WTC11 (cell line): ENCODE data around the gene PRSS53. TPM values are rescaled to one million over a fixed set of nuclear protein-coding genes. Genes with fewer than 3 reads are reported as not detected.

Experiments used
- ATAC-seq: fragments of 200-7000 bp; cut with Tn5 transposase; 2 replicates; pipeline ENCODE4 v1.10.0; 2021; ENCODE audit warnings: mild to moderate bottlenecking, moderate library complexity
- CTCF ChIA-PET: fragments of 300-600 bp; sonication (Branson Sonifier 250); formaldehyde crosslinking; loops from one replicate; lab custom pipeline; 2021; ENCODE audit warnings: antibody characterized with exemption; lab: Charles Lee
- POLR2A ChIA-PET: fragments of 350-600 bp; sonication (Branson Sonifier 250); formaldehyde crosslinking; loops from one replicate; lab custom pipeline; 2021; ENCODE audit warnings: antibody characterized with exemption; lab: Charles Lee
- DNase-seq: peaks from one replicate; pipeline ENCODE4 v3.0.0; 2021; ENCODE audit warnings: low spot score
- H3K27ac Mint-ChIP-seq: 2 replicates; pipeline ENCODE4 v1.8.0; 2021; ENCODE audit warnings: mixed read lengths
- H3K27me3 Mint-ChIP-seq: 2 replicates; pipeline ENCODE4 v1.8.0; 2021; ENCODE audit warnings: low read depth, mild to moderate bottlenecking, moderate library complexity, mixed read lengths
- H3K36me3 Mint-ChIP-seq: 2 replicates; pipeline ENCODE4 v1.8.0; 2021; ENCODE audit warnings: mixed read lengths
- H3K4me1 Mint-ChIP-seq: 2 replicates; pipeline ENCODE4 v1.8.0; 2022; ENCODE audit warnings: mixed read lengths
- H3K4me3 Mint-ChIP-seq: 2 replicates; pipeline ENCODE4 v1.8.0; 2021; ENCODE audit warnings: mild to moderate bottlenecking, moderate library complexity, mixed read lengths
- H3K9me3 Mint-ChIP-seq: 2 replicates; pipeline ENCODE4 v1.8.0; 2021; ENCODE audit warnings: mixed read lengths
- CREM ChIP-seq: sonication (generic); formaldehyde crosslinking; IDR thresholded peaks from 2 replicates; pipeline ENCODE4 v1.8.1; 2022; ENCODE audit warnings: mild to moderate bottlenecking, missing genetic modification reagents, moderate library complexity
- CTCF ChIP-seq: fragments of 200-600 bp; IDR thresholded peaks from 2 replicates; pipeline ENCODE4 v1.8.0; 2022; ENCODE audit warnings: antibody characterized with exemption
- FOXJ3 ChIP-seq: sonication (generic); formaldehyde crosslinking; IDR thresholded peaks from 2 replicates; pipeline ENCODE4 v1.9.0; 2021; ENCODE audit warnings: missing genetic modification reagents, mild to moderate bottlenecking, borderline replicate concordance
- IRF2 ChIP-seq: sonication (generic); formaldehyde crosslinking; IDR thresholded peaks from 2 replicates; pipeline ENCODE4 v1.8.0; 2022; ENCODE audit warnings: low read depth, missing genetic modification reagents, borderline replicate concordance
- NFE2L1 ChIP-seq: sonication (generic); formaldehyde crosslinking; IDR thresholded peaks from 2 replicates; pipeline ENCODE4 v1.8.1; 2023; ENCODE audit warnings: missing genetic modification reagents
- NFYB ChIP-seq: sonication (generic); formaldehyde crosslinking; conservative IDR thresholded peaks from 2 replicates; pipeline ENCODE4 v1.8.0; 2022; ENCODE audit warnings: low read depth, missing genetic modification reagents
- OVOL2 ChIP-seq: fragments of 250-450 bp; sonication (Bioruptor Pico); IDR thresholded peaks from 2 replicates; pipeline ENCODE4 v1.9.0; 2021; ENCODE audit warnings: mild to moderate bottlenecking, borderline replicate concordance
- PRDM15 ChIP-seq: sonication (generic); formaldehyde crosslinking; IDR thresholded peaks from 2 replicates; pipeline ENCODE4 v1.8.0; 2022; ENCODE audit warnings: missing genetic modification reagents
- TEAD4 ChIP-seq: sonication (generic); formaldehyde crosslinking; IDR thresholded peaks from 2 replicates; pipeline ENCODE4 v1.8.0; 2022; ENCODE audit warnings: mild to moderate bottlenecking, missing genetic modification reagents
- ZNF219 ChIP-seq: sonication (generic); formaldehyde crosslinking; IDR thresholded peaks from 2 replicates; pipeline ENCODE4 v1.8.0; 2023; ENCODE audit warnings: missing genetic modification reagents, mild to moderate bottlenecking, borderline replicate concordance
- ZNF281 ChIP-seq: sonication (generic); formaldehyde crosslinking; IDR thresholded peaks from 2 replicates; pipeline ENCODE4 v1.8.0; 2023; ENCODE audit warnings: mild to moderate bottlenecking, missing genetic modification reagents
- ZNF317 ChIP-seq: sonication (generic); formaldehyde crosslinking; IDR thresholded peaks from 2 replicates; pipeline ENCODE4 v1.8.1; 2023; ENCODE audit warnings: low read depth, mild to moderate bottlenecking, moderate library complexity, missing genetic modification reagents, borderline replicate concordance
- total RNA-seq: library from RNA; stranded (reverse); gene quantifications from 3 replicates; pipeline ENCODE4 v1.2.3, GENCODE V29; 2021
- TF ChIP-seq, protein P1 (sequence below): sonication (generic); formaldehyde crosslinking; IDR thresholded peaks from 2 replicates; pipeline ENCODE4 v1.8.1; 2023; ENCODE audit warnings: mild to moderate bottlenecking, moderate library complexity, missing genetic modification reagents

PRSS53 gene
- total RNA-seq, 1 experiment from 2014 or later = 4.9 TPM

- no peak for TF ChIP-seq NFE2L1
- TF ChIP-seq TEAD4 (CRISPR knock-in tag) = no peak
- no peak for TF ChIP-seq OVOL2
- no peak for TF ChIP-seq ZNF219
- TF ChIP-seq ZNF281 = no peak
- no peak for TF ChIP-seq IRF2 (CRISPR knock-in tag)
- no peak for TF ChIP-seq CTCF
- Mint-ChIP-seq H3K4me1 (peaks cover 6% of the 10 kb centered on the region), H3K36me3 (peaks cover 3% of the 10 kb centered on the region; the same call in 1 of the 2 replicates), H3K9me3 (peaks cover 4% of the 10 kb centered on the region), H3K27me3 (peaks cover 10% of the 10 kb centered on the region), H3K4me3 (no peak overlapping the region), H3K27ac (peak overlapping the region; percentile 62; the same call in 1 of the 2 replicates)
- ChIA-PET POLR2A (interaction anchor here (0.5 to 0.6 kb wide), 2 partner anchors 14 to 24 kb away, joined by 3 read pairs; no protein-coding TSS in a partner anchor), CTCF (interaction anchor here (0.8 to 1.7 kb wide), 5 partner anchors 10 to 87 kb away, joined by 3 to 18 read pairs (median 4); partner anchors contain the start of genes HSD3B7, ZNF646 and ZNF668)
- DNase-seq = no peak
- ATAC-seq = peak; percentile 85
These were observed 33.1 kb downstream of the PRSS53 start for GRCh38 chr16:31055613-31056012.

GRCh38 chr16:31052114-31052513, 36.6 kb downstream of the PRSS53 start:
- Mint-ChIP-seq H3K27me3 (peaks cover 15% of the 10 kb centered on the region), H3K4me3 (no peak overlapping the region), H3K36me3 (no peaks in the 10 kb centered on the region), H3K27ac (no peak overlapping the region), H3K4me1 (peaks cover 15% of the 10 kb centered on the region), H3K9me3 (peaks cover 4% of the 10 kb centered on the region)
- no peak for ATAC-seq
- CTCF ChIA-PET = interaction anchor here (1.3 to 4.5 kb wide), 2 partner anchors 10 to 67 kb away, joined by 4 to 31 read pairs; no protein-coding TSS in a partner anchor
- TF ChIP-seq, protein P1, sequence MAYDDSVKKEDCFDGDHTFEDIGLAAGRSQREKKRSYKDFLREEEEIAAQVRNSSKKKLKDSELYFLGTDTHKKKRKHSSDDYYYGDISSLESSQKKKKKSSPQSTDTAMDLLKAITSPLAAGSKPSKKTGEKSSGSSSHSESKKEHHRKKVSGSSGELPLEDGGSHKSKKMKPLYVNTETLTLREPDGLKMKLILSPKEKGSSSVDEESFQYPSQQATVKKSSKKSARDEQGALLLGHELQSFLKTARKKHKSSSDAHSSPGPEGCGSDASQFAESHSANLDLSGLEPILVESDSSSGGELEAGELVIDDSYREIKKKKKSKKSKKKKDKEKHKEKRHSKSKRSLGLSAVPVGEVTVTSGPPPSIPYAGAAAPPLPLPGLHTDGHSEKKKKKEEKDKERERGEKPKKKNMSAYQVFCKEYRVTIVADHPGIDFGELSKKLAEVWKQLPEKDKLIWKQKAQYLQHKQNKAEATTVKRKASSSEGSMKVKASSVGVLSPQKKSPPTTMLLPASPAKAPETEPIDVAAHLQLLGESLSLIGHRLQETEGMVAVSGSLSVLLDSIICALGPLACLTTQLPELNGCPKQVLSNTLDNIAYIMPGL = no peak
- TF ChIP-seq CTCF (no peak), FOXJ3 (CRISPR knock-in tag) (no peak), ZNF317 (CRISPR knock-in tag) (no peak), CREM (CRISPR knock-in tag) (no peak), NFYB (CRISPR knock-in tag) (no peak), PRDM15 (CRISPR knock-in tag) (no peak)
- no peak for DNase-seq
- POLR2A ChIA-PET = no interaction called here
